Ovary (tissue), 3 donors: ENCODE results near the gene CLEC1B.
"Not testable (repeated sequence)": the region's sequence is repeated elsewhere in the genome, so short reads cannot be mapped to it uniquely, and the experiment has no call there.

Experiments used
- CTCF ChIP-seq, 3 donors: fragments of 450-650 bp in 2 of 3; fragments of 200-600 bp in 1 of 3; IDR thresholded peaks; one replicate each; pipeline versions ENCODE4 v1.5.1 to v1.8.0; 2016 to 2022; ENCODE audit warnings: antibody characterized with exemption in 3 of 3, mild to moderate bottlenecking in 1 of 3
- EP300 ChIP-seq: sonication (generic); formaldehyde crosslinking; IDR thresholded peaks from one replicate; pipeline ENCODE4 v1.6.1; 2017; ENCODE audit warnings: antibody characterized with exemption
- POLR2A ChIP-seq: fragments of 450-650 bp; IDR thresholded peaks from one replicate; pipeline ENCODE4 v1.6.1; 2017; ENCODE audit warnings: antibody characterized with exemption, mild to moderate bottlenecking, moderate library complexity
- donor health status: DM: no; HTN: no; CAD: no.

GRCh38 chr12:9974731-9975130, 24.2 kb downstream of the CLEC1B start:
- not testable (repeated sequence) for TF ChIP-seq CTCF (IDR thresholded peaks at IDR 0.05); POLR2A; EP300
